Inflammatory macrophage (primary cell): ENCODE data around the gene L3MBTL4.
"Not testable (repeated sequence)": the region's sequence is repeated elsewhere in the genome, so short reads cannot be mapped to it uniquely, and the experiment has no call there.

Experiments used
- DNase-seq, 2 donors: peaks; one replicate each; pipeline ENCODE4 v3.0.0-alpha.2; 2020 to 2022

The L3MBTL4 gene

GRCh38 chr18:6170604-6171003, 244.1 kb downstream of the L3MBTL4 start:
- no peak for DNase-seq

GRCh38 chr18:6161549-6161948, 253.2 kb downstream of the L3MBTL4 start:
- no peak for DNase-seq

GRCh38 chr18:6159426-6159825, 255.3 kb downstream of the L3MBTL4 start:
- DNase-seq: no peak

DNA sequence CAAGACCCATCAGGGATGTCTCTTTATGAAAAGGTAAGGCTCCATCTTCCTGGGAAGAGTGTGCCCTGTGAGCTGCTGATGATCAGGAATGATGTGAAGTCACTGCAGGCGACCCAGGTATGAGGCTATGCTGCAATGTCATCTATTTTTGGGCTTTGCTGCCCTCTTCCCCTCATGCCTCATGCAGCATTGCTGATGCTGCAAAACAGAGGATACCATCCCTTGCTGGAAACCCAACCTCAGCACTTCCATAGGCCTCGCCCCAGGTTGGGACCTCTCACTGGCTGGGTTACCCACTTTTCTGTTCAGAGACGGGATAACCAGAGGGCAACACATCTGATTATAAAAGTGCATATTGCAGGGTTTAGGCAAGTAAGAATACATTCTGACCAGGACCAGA, 255.8 kb downstream of the L3MBTL4 start:
- DNase-seq: no peak

DNA sequence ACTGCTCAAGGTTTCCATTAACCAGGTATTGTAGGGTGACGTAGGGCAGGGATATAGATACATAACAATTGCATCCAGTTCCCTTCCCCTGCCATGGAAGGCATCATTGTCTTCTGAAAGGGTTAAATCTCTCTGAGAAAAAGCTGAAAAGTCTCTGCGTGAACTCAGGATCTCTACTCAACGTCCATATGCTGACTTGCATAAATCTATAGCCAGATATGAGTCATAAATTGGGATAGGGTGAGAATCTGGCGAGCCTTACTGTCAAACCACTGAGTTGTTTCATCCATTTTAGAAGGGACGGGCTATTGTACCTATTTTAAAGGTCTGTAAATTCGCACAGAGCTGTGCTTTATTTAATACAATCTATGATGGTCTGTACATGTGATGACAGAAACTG, 258.3 kb downstream of the L3MBTL4 start:
- no peak for DNase-seq

- no peak for DNase-seq
These were observed 259.0 kb downstream of the L3MBTL4 start for GRCh38 chr18:6155707-6156106.

- DNase-seq: no peak
These were observed 264.3 kb downstream of the L3MBTL4 start for GRCh38 chr18:6150430-6150829.

GRCh38 chr18:6146307-6146661, 268.4 kb downstream of the L3MBTL4 start:
- no peak for DNase-seq

GRCh38 chr18:6145645-6146306, 268.9 kb downstream of the L3MBTL4 start:
- DNase-seq: no peak

DNA sequence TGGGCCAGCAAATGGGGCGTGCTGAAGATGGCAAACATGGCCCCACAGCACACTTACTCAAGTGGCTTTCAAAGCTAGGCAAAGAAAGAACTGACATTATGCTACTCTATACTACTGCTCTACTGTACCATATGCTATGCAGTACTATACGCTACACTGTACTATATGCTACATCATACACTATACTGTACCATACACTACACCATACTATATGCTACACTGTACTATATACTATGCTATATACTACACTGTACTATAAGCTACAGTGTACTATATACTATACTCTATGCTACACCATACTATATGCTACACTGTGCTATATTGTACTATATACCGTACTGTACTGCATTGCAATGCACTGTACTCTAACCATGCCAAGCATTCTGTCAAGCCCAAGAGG, 275.7 kb downstream of the L3MBTL4 start:
- DNase-seq: no peak

- not testable (repeated sequence) for DNase-seq
These were observed 278.8 kb downstream of the L3MBTL4 start for GRCh38 chr18:6135901-6136300.

GRCh38 chr18:6135029-6135428, 279.7 kb downstream of the L3MBTL4 start:
- not testable (repeated sequence) for DNase-seq

DNA sequence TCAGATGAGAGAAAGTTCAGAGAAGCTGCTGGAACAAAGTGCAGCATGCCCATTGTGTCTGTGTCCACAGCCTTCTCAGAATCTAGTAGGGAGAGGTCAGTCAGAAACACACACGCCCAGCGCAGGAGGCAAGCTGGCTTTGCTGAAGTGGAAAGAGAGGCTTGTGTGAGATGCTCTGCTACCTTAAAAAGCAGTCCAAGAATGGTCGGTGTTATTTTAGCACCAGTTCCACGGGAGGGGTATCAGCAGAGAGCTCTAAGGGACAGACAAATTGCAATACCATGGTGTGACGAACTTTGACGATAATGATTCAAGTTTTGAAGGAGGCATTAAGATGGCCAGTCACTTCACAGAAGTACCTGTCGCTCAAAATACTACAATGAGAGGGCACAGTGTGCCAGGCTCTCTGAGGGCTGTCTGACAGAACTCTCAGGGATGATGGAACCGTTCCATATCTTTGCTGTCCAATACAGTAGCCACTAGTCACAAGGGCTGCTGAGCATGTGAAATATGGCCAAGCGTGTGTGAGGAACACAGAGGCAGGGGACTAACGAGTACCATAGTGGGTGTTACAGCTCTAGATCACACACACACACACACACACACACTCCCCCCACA, 281.9 kb downstream of the L3MBTL4 start:
- DNase-seq: no peak

GRCh38 chr18:6120820-6121279, 293.9 kb downstream of the L3MBTL4 start:
- no peak for DNase-seq

DNA sequence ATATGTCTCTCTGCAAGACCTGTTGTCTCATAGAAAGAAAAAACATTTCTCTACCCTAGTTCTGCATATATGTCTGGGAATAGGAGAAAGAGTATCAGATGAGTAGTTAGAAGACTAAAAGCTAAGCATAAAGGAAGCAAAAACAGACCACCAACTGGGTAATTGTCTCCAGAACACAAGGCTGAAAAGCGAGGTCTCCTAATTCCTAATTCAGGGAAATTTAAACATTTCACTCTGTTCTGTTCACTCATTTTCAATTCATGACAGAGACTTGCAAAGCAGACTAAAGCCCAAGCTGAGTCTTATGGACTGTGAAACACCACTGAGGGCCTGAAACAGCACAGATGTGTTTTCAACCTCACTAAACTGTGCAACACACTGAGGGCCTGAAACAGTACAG, 294.9 kb downstream of the L3MBTL4 start:
- DNase-seq: no peak

- no peak for DNase-seq
These were observed 296.6 kb downstream of the L3MBTL4 start for GRCh38 chr18:6118080-6118479.

DNA sequence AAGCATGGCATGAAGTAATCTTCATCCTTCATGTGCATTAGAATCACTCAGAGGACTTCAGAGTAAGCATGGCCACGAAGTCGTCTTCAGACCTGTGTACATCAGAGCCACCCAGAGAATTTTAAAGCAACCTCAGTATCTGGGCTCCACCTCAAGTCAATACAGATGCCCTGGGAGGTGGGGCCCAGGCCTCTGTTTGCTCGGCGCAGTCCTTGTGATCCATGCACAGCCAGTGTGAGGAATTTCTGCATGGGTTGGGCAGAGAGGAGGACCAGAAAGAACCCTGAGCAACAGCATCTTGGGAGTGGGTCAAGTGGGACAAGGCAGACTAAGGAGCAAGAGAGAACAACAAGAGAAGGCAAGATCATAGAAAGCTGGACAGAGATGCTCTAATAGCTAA, 299.0 kb downstream of the L3MBTL4 start:
- DNase-seq: no peak

DNA sequence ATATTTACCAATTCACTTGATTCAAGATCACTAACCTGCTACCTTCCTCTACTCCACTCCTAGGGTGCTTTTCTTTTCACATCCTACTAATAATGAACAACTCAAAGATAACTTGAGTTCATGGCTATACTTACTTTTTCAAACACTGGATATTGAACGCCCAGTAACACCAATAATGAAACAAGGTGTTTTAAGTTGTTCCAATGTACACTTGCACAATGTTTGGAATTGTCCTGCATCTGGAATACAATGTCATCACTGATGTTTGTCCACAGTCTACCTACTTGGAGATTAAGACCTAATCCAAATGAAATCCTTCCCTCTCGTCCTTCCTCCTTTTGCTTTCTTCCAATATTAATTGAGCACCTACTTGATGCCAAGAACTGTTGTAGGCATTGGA, 301.1 kb downstream of the L3MBTL4 start:
- DNase-seq: no peak

DNA sequence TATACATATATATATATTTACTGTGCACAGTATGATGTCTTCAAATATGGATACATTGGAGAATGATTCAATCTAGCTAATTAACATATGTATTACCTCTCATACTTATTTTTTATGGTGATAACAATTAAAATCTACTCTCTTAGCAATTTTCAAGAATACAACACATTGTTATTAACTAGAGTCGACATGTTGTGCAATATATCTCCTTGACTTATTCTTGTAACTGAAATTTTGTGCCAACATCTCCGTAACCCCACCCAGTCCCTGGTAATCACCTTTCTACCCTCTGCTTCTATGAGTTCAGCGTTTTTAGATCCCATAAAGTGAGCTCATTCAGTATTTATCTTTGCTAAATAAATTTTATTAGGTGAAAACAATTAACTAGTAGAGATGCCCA, 303.0 kb downstream of the L3MBTL4 start:
- no peak for DNase-seq

- DNase-seq: peak; percentile 57 to 76
These were observed 305.0 kb downstream of the L3MBTL4 start for GRCh38 chr18:6109743-6110142.

DNA sequence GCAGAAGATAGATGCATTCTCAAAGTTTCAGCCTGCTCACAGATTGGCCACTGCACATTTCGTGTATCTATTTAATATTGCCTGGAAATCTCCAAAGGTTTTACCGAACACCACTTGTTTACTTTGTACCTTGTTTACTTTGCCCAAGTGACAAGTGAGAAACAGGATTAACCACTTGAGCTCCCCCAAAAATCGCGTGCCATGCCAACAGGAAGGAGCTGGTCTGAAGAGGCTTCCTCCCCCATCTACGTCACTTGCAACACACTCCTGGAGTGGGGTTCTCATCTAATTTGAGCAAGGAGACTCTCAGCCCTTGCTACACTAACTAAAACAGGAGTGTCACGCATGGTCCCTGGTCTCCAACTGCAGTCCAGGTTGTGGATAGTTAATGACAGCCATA, 306.9 kb downstream of the L3MBTL4 start:
- DNase-seq: no peak

DNA sequence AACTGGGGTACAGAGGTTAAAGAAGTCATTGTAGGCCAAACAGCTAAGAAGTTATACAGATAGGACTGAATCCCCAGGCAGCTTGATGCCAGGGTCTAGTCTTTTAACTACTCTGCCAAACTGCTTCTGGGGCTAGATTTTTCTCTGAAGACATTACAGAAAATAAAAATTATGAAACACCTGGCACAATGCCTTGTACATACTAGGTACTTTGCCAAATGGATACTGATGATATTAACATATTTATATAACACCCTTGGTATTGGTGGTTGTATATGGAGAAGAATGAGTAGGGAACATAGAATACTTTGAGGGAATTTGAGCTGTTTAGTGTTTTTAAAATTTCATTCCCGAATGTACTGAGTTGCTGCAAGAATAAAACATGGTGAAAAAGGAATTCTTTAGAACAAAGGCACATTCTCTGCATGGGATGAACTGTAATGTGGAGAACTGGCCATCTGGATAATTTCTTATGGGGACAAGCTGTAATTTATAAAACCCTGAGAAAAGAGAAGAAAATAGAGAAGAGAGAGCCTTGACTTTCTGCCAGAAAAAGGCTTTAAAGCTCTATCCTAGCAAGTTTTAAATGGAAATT, 308.5 kb downstream of the L3MBTL4 start:
- no peak for DNase-seq

DNA sequence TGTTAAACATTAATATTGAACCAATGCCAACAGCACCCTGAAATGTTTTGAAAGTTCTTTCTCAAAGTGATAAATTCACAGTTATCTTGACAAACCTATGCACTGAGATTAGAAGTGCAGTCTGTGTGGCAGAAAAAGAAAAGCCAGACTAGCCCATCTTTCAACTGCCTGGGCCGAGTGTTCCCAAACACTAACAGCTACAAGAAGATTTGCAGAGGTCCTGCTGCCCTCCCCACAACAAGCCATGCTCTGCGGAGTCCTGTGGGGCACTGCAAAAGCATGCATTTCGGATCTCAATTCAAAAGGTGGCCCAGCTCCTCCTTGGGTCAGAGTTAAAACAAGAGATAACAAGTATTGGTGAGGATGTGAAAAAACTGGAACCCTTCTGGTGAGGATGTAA, 311.0 kb downstream of the L3MBTL4 start:
- no peak for DNase-seq

DNA sequence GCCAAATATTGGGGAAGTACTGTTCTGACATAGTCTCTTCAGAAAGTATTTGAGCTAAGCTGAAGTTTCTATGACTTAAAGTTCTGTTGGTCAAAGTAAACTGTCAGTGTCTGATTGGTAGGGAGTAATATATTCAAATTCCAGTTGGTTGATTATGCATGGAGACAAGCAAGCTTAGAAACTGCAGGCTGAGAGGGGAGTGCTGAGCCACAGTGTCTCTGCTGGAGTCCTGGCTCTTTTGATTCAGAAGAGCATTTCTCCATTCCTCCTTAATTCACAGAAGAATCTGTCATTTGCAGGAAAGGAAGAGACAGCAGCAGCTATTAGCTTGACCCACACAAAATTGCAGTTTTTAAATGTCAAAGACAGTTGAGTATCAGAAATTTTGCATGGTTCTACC, 318.0 kb downstream of the L3MBTL4 start:
- DNase-seq: no peak
